ENCODE data around the gene MAPK8IP2.

- TF ChIP-seq CTCF (optimal IDR thresholded peaks at IDR 0.05 in 1 of 3, IDR thresholded peaks at IDR 0.05 in 1 of 3, conservative IDR thresholded peaks at IDR 0.05 in 1 of 3; ENCODE audit: extremely low read depth in 1 of 3, insufficient read depth in 2 of 3, low read length in 3 of 3) (no peak), EZH2 (IDR thresholded peaks at IDR 0.05; ENCODE audit: low read length) (no peak)
Observed at GRCh38 chr22:50585238-50585637, 15.4 kb upstream of the MAPK8IP2 start.

Measured in keratinocyte (primary cell).